ENCODE measurements around the gene MYLK.
"Not testable (repeated sequence)": the region's sequence is repeated elsewhere in the genome, so short reads cannot be mapped to it uniquely, and the experiment has no call there.

DNA sequence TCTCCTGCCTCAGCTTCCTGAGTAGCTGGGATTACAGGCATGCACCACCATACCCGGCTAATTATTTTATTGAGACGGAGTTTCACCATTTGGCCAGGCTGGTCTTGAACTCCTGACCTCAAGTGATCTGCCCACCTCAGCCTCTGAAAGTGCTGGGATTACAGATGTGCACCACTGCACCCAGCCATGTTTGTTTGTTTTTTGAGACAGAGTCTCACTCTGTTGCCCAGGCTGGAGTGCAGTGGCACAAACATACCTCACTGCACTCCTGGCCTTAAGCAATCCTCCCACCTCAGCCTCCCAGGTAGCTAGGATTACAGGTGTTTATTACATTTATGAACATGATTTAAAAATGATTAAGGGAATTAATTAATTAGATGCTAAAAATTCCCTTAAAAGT, 281.0 kb downstream of the MYLK start:
- not testable (repeated sequence) for TF ChIP-seq CTCF, POLR2AphosphoS5, POLR2A (IDR thresholded peaks at IDR 0.05)

All from stomach (tissue), 4 donors.